ENCODE results near the gene PLA2G12A. TPM values are rescaled to one million over a fixed set of nuclear protein-coding genes. Genes with fewer than 3 reads are reported as not detected.

PLA2G12A gene
- total RNA-seq, 6 donors from 2014 or later = 8.4 to 34.2 (median 24.1) TPM

GRCh38 chr4:109729117-109729717 lies 653 bp downstream of the PLA2G12A start:
- 4 to 10% methylated on average over 8 to 20 of the region's 25 CpGs for WGBS, 2 donors
- Histone ChIP-seq H3K36me3 (no peaks in the 10 kb centered on the region), H3K9me3 (no peaks in the 10 kb centered on the region), H3K4me3 (peak overlapping the region; percentile 75 to 98 (median 80)), H3K27me3 (no peaks in the 10 kb centered on the region), H3K27ac (peak overlapping the region; percentile 76 to 87 (median 84)), H3K4me1 (peaks cover 0 to 21% (median 8%) of the 10 kb centered on the region in 4 donors)
- TF ChIP-seq EP300 (IDR thresholded peaks at IDR 0.05) (no peak), CTCF (IDR thresholded peaks at IDR 0.05) (no peak), POLR2AphosphoS5 (IDR thresholded peaks at IDR 0.05) (no peak), POLR2A (IDR thresholded peaks at IDR 0.05) (no peak)
- DNase-seq (no peak), ATAC-seq (ENCODE audit: low FRiP score in 2 of 2) (peak in 1 of 2 donors; percentile 18)

- ATAC-seq (ENCODE audit: low FRiP score in 2 of 2) (no peak), DNase-seq (no peak)
- peak overlapping the region in 3 of 4 donors; percentile 75 to 98 (median 76) for H3K4me3 ChIP-seq
- H3K27me3 ChIP-seq = no peaks in the 10 kb centered on the region
- no peaks in the 10 kb centered on the region for H3K36me3 ChIP-seq
- TF ChIP-seq EP300 (IDR thresholded peaks at IDR 0.05) (no peak), POLR2AphosphoS5 (IDR thresholded peaks at IDR 0.05) (no peak), POLR2A (IDR thresholded peaks at IDR 0.05) (no peak), CTCF (IDR thresholded peaks at IDR 0.05) (no peak)
- H3K4me1 ChIP-seq = peaks cover 0 to 21% (median 8%) of the 10 kb centered on the region in 4 donors
- H3K9me3 ChIP-seq = no peaks in the 10 kb centered on the region
- no peak overlapping the region for H3K27ac ChIP-seq
- WGBS, 2 donors = 60 to 77% methylated on average over 6 of the region's 6 CpGs
Observed at GRCh38 chr4:109728385-109728784, 1.5 kb downstream of the PLA2G12A start.

- Histone ChIP-seq H3K9me3 (no peaks in the 10 kb centered on the region), H3K36me3 (no peaks in the 10 kb centered on the region), H3K4me3 (no peak overlapping the region), H3K4me1 (peaks cover 0 to 4% (median 2%) of the 10 kb centered on the region in 4 donors), H3K27me3 (no peaks in the 10 kb centered on the region), H3K27ac (no peak overlapping the region)
- TF ChIP-seq CTCF (IDR thresholded peaks at IDR 0.05) (no peak), POLR2A (IDR thresholded peaks at IDR 0.05) (no peak), POLR2AphosphoS5 (IDR thresholded peaks at IDR 0.05) (no peak), EP300 (IDR thresholded peaks at IDR 0.05) (no peak)
- DNase-seq = no peak
- ATAC-seq (ENCODE audit: low FRiP score in 2 of 2) = no peak
- WGBS, 2 donors = 83 to 88% methylated on average over 2 of the region's 2 CpGs
Observed at GRCh38 chr4:109723110-109723509, 6.8 kb downstream of the PLA2G12A start.

GRCh38 chr4:109722357-109722756 lies 7.5 kb downstream of the PLA2G12A start:
- Histone ChIP-seq H3K27ac (no peak overlapping the region), H3K9me3 (no peaks in the 10 kb centered on the region), H3K4me3 (no peak overlapping the region), H3K4me1 (no peaks in the 10 kb centered on the region), H3K27me3 (no peaks in the 10 kb centered on the region), H3K36me3 (peaks cover 0 to 1% (median 0%) of the 10 kb centered on the region in 4 donors)
- TF ChIP-seq EP300 (IDR thresholded peaks at IDR 0.05) (no peak), POLR2A (IDR thresholded peaks at IDR 0.05) (no peak)
- DNase-seq = no peak
- no peak for ATAC-seq (ENCODE audit: low FRiP score in 2 of 2)

- DNase-seq = no peak
- no peak for ATAC-seq (ENCODE audit: low FRiP score in 2 of 2)
- Histone ChIP-seq H3K4me3 (no peak overlapping the region), H3K9me3 (no peaks in the 10 kb centered on the region), H3K27me3 (no peaks in the 10 kb centered on the region), H3K27ac (no peak overlapping the region), H3K4me1 (no peaks in the 10 kb centered on the region), H3K36me3 (peaks cover 3 to 14% (median 4%) of the 10 kb centered on the region in 4 donors)
- TF ChIP-seq CTCF (IDR thresholded peaks at IDR 0.05) = no peak
- TF ChIP-seq EP300 (IDR thresholded peaks at IDR 0.05) = no peak
- TF ChIP-seq POLR2AphosphoS5 (IDR thresholded peaks at IDR 0.05) = no peak
- no peak for TF ChIP-seq POLR2A (IDR thresholded peaks at IDR 0.05)
- WGBS, 2 donors = 92 to 98% methylated on average over 7 of the region's 7 CpGs
Observed at GRCh38 chr4:109721033-109721432, 8.8 kb downstream of the PLA2G12A start.

Measured in upper lobe of left lung (tissue), 6 donors.